ENCODE results near the gene AXIN2. TPM values are rescaled to one million over a fixed set of nuclear protein-coding genes. Genes with fewer than 3 reads are reported as not detected.
A peak's percentile ranks its signal among the peaks of the same experiment; 100 is the strongest.

The AXIN2 gene
- total RNA-seq, 1 donor from 2014 or later: 19.8 TPM

- peaks cover 0 to 2% (median 2%) of the 10 kb centered on the region in 3 donors for H3K36me3 ChIP-seq (ENCODE audit: control insufficient read depth in 3 of 3, insufficient read depth in 3 of 3, low read length in 3 of 3)
- H3K4me3 ChIP-seq (ENCODE audit: low read length in 3 of 3): peak overlapping the region in 1 of 3 donors; percentile 29
- H3K27me3 ChIP-seq (ENCODE audit: control insufficient read depth in 3 of 3, insufficient read depth in 3 of 3, low read length in 3 of 3): no peaks in the 10 kb centered on the region
- no peaks in the 10 kb centered on the region for H3K9me3 ChIP-seq (ENCODE audit: control insufficient read depth in 3 of 3, low read length in 3 of 3)
- peaks cover 15 to 41% (median 20%) of the 10 kb centered on the region in 3 donors for H3K4me1 ChIP-seq (ENCODE audit: control insufficient read depth in 3 of 3, insufficient read depth in 3 of 3, low read length in 3 of 3)
- no peak overlapping the region for H3K27ac ChIP-seq (ENCODE audit: low read depth, low read length)
- peak overlapping the region in 2 of 3 donors; percentile 54 to 74 for H3K9ac ChIP-seq (ENCODE audit: low read depth in 1 of 3, low read length in 3 of 3)
Measured at GRCh38 chr17:65556910-65557348, 4.5 kb downstream of the AXIN2 start.

GRCh38 chr17:65556014-65556909, 5.2 kb downstream of the AXIN2 start:
- Histone ChIP-seq H3K27ac (ENCODE audit: low read depth, low read length) (no peak overlapping the region), H3K27me3 (ENCODE audit: control insufficient read depth in 3 of 3, insufficient read depth in 3 of 3, low read length in 3 of 3) (no peaks in the 10 kb centered on the region), H3K9ac (ENCODE audit: low read depth in 1 of 3, low read length in 3 of 3) (peak overlapping the region in 2 of 3 donors; percentile 54 to 74), H3K36me3 (ENCODE audit: control insufficient read depth in 3 of 3, insufficient read depth in 3 of 3, low read length in 3 of 3) (peaks cover 0 to 2% (median 2%) of the 10 kb centered on the region in 3 donors), H3K4me3 (ENCODE audit: low read length in 3 of 3) (peak overlapping the region in 2 of 3 donors; percentile 20 to 29), H3K9me3 (ENCODE audit: control insufficient read depth in 3 of 3, low read length in 3 of 3) (no peaks in the 10 kb centered on the region), H3K4me1 (ENCODE audit: control insufficient read depth in 3 of 3, insufficient read depth in 3 of 3, low read length in 3 of 3) (peaks cover 20 to 45% (median 25%) of the 10 kb centered on the region in 3 donors)

- Histone ChIP-seq H3K27ac (ENCODE audit: low read depth, low read length) (no peak overlapping the region), H3K9me3 (ENCODE audit: control insufficient read depth in 3 of 3, low read length in 3 of 3) (no peaks in the 10 kb centered on the region), H3K4me1 (ENCODE audit: control insufficient read depth in 3 of 3, insufficient read depth in 3 of 3, low read length in 3 of 3) (peaks cover 36 to 61% (median 37%) of the 10 kb centered on the region in 3 donors), H3K9ac (ENCODE audit: low read depth in 1 of 3, low read length in 3 of 3) (no peak overlapping the region), H3K36me3 (ENCODE audit: control insufficient read depth in 3 of 3, insufficient read depth in 3 of 3, low read length in 3 of 3) (peaks cover 0 to 2% (median 2%) of the 10 kb centered on the region in 3 donors), H3K4me3 (ENCODE audit: low read length in 3 of 3) (peak overlapping the region in 2 of 3 donors; percentile 33 to 58), H3K27me3 (ENCODE audit: control insufficient read depth in 3 of 3, insufficient read depth in 3 of 3, low read length in 3 of 3) (no peaks in the 10 kb centered on the region)
Measured at GRCh38 chr17:65554553-65555223, 6.8 kb downstream of the AXIN2 start.

GRCh38 chr17:65553646-65554552, 7.5 kb downstream of the AXIN2 start:
- peaks cover 37 to 68% (median 44%) of the 10 kb centered on the region in 3 donors for H3K4me1 ChIP-seq (ENCODE audit: control insufficient read depth in 3 of 3, insufficient read depth in 3 of 3, low read length in 3 of 3)
- H3K36me3 ChIP-seq (ENCODE audit: control insufficient read depth in 3 of 3, insufficient read depth in 3 of 3, low read length in 3 of 3): peaks cover 5 to 9% (median 6%) of the 10 kb centered on the region in 3 donors
- H3K4me3 ChIP-seq (ENCODE audit: low read length in 3 of 3): peak overlapping the region; percentile 17 to 58 (median 33)
- H3K9me3 ChIP-seq (ENCODE audit: control insufficient read depth in 3 of 3, low read length in 3 of 3): no peaks in the 10 kb centered on the region
- no peak overlapping the region for H3K27ac ChIP-seq (ENCODE audit: low read depth, low read length)
- H3K9ac ChIP-seq (ENCODE audit: low read depth in 1 of 3, low read length in 3 of 3): peak overlapping the region in 1 of 3 donors; percentile 35
- H3K27me3 ChIP-seq (ENCODE audit: control insufficient read depth in 3 of 3, insufficient read depth in 3 of 3, low read length in 3 of 3): no peaks in the 10 kb centered on the region

- H3K4me1 ChIP-seq (ENCODE audit: control insufficient read depth in 3 of 3, insufficient read depth in 3 of 3, low read length in 3 of 3): peaks cover 33 to 70% (median 51%) of the 10 kb centered on the region in 3 donors
- H3K36me3 ChIP-seq (ENCODE audit: control insufficient read depth in 3 of 3, insufficient read depth in 3 of 3, low read length in 3 of 3): peaks cover 5 to 8% (median 7%) of the 10 kb centered on the region in 3 donors
- H3K4me3 ChIP-seq (ENCODE audit: low read length in 3 of 3): peak overlapping the region in 1 of 3 donors; percentile 17
- H3K9me3 ChIP-seq (ENCODE audit: control insufficient read depth in 3 of 3, low read length in 3 of 3): no peaks in the 10 kb centered on the region
- no peak overlapping the region for H3K27ac ChIP-seq (ENCODE audit: low read depth, low read length)
- no peaks in the 10 kb centered on the region for H3K27me3 ChIP-seq (ENCODE audit: control insufficient read depth in 3 of 3, insufficient read depth in 3 of 3, low read length in 3 of 3)
- peak overlapping the region in 1 of 3 donors; percentile 35 for H3K9ac ChIP-seq (ENCODE audit: low read depth in 1 of 3, low read length in 3 of 3)
Measured at GRCh38 chr17:65553009-65553645, 8.3 kb downstream of the AXIN2 start.

- peak overlapping the region; percentile 62 for H3K27ac ChIP-seq (ENCODE audit: low read depth, low read length)
- peak overlapping the region in 2 of 3 donors; percentile 45 to 53 for H3K9ac ChIP-seq (ENCODE audit: low read depth in 1 of 3, low read length in 3 of 3)
- H3K4me3 ChIP-seq (ENCODE audit: low read length in 3 of 3): no peak overlapping the region
- H3K36me3 ChIP-seq (ENCODE audit: control insufficient read depth in 3 of 3, insufficient read depth in 3 of 3, low read length in 3 of 3): peaks cover 3 to 7% (median 6%) of the 10 kb centered on the region in 3 donors
- H3K27me3 ChIP-seq (ENCODE audit: control insufficient read depth in 3 of 3, insufficient read depth in 3 of 3, low read length in 3 of 3): no peaks in the 10 kb centered on the region
- H3K4me1 ChIP-seq (ENCODE audit: control insufficient read depth in 3 of 3, insufficient read depth in 3 of 3, low read length in 3 of 3): peaks cover 36 to 70% (median 58%) of the 10 kb centered on the region in 3 donors
- no peaks in the 10 kb centered on the region for H3K9me3 ChIP-seq (ENCODE audit: control insufficient read depth in 3 of 3, low read length in 3 of 3)
Measured at GRCh38 chr17:65552214-65552613, 9.2 kb downstream of the AXIN2 start.

- Histone ChIP-seq H3K4me3 (ENCODE audit: low read length in 3 of 3) (peak overlapping the region in 2 of 3 donors; percentile 9 to 29), H3K36me3 (ENCODE audit: control insufficient read depth in 3 of 3, insufficient read depth in 3 of 3, low read length in 3 of 3) (peaks cover 3 to 7% (median 6%) of the 10 kb centered on the region in 3 donors), H3K4me1 (ENCODE audit: control insufficient read depth in 3 of 3, insufficient read depth in 3 of 3, low read length in 3 of 3) (peaks cover 43 to 70% (median 66%) of the 10 kb centered on the region in 3 donors), H3K9ac (ENCODE audit: low read depth in 1 of 3, low read length in 3 of 3) (peak overlapping the region in 2 of 3 donors; percentile 9 to 45), H3K27me3 (ENCODE audit: control insufficient read depth in 3 of 3, insufficient read depth in 3 of 3, low read length in 3 of 3) (no peaks in the 10 kb centered on the region), H3K9me3 (ENCODE audit: control insufficient read depth in 3 of 3, low read length in 3 of 3) (no peaks in the 10 kb centered on the region), H3K27ac (ENCODE audit: low read depth, low read length) (peak overlapping the region; percentile 62)
Measured at GRCh38 chr17:65551267-65552040, 10.0 kb downstream of the AXIN2 start.

- H3K4me1 ChIP-seq (ENCODE audit: control insufficient read depth in 3 of 3, insufficient read depth in 3 of 3, low read length in 3 of 3): peaks cover 48 to 70% (median 69%) of the 10 kb centered on the region in 3 donors
- peak overlapping the region; percentile 62 for H3K27ac ChIP-seq (ENCODE audit: low read depth, low read length)
- H3K36me3 ChIP-seq (ENCODE audit: control insufficient read depth in 3 of 3, insufficient read depth in 3 of 3, low read length in 3 of 3): peaks cover 3 to 7% (median 6%) of the 10 kb centered on the region in 3 donors
- no peaks in the 10 kb centered on the region for H3K27me3 ChIP-seq (ENCODE audit: control insufficient read depth in 3 of 3, insufficient read depth in 3 of 3, low read length in 3 of 3)
- H3K9ac ChIP-seq (ENCODE audit: low read depth in 1 of 3, low read length in 3 of 3): no peak overlapping the region
- no peak overlapping the region for H3K4me3 ChIP-seq (ENCODE audit: low read length in 3 of 3)
- H3K9me3 ChIP-seq (ENCODE audit: control insufficient read depth in 3 of 3, low read length in 3 of 3): no peaks in the 10 kb centered on the region
Measured at GRCh38 chr17:65550758-65551157, 10.7 kb downstream of the AXIN2 start.
